ENCODE data around the gene ZNF316. TPM values are rescaled to one million over a fixed set of nuclear protein-coding genes. Genes with fewer than 3 reads are reported as not detected.

The ZNF316 gene
- 8.8 to 14.3 TPM (median 13.4 TPM) in 5 replicates for total RNA-seq (2022; extraction: Qiagen RNA extraction; ENCODE audit: low read depth)

DNA sequence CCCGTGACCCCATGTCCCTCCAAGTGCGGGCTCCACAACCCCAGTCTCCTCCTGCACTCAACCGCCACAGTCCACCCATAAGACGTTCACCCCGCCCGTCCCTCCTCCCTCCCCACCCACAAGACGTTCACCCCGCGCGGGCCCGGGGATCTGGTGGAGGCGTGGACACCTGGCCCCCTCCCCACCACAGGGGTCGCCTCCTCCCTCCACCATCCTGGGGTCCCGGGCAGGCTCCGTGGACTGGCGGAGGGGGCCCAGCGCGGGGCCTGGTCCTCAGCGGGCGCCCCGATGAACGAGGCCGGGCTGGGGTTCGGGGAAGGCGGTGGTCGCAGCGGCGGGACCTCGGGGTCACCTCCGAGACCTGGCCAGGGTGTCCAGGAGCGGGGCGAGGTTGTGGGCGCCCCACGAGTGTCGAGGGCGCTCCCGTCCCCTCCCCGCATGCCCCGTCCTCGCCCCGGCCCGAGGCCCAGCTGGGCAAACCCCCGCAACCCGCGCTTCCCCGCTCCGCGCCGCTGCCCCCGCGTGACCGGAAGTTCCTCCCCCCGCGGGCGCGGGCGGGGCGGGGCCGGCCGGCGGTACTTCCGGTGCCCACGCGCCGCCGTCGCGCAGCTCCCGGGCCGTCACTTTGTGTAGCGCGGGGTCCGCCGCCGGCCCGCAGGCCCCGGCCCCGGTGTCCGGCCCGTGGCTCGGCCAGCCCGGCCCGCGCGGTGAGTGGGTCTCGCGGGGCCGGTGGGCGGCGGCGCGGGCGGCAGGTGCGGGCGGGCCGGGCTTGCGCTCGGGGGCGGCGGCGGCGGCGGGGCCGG lies at the start of gene ZNF316:
Gene ZNF316, plus strand, starts transcription at position 578 of the 803 bp plus-strand sequence. CDS start 5,092 bp downstream, outside the sequence.

DNA sequence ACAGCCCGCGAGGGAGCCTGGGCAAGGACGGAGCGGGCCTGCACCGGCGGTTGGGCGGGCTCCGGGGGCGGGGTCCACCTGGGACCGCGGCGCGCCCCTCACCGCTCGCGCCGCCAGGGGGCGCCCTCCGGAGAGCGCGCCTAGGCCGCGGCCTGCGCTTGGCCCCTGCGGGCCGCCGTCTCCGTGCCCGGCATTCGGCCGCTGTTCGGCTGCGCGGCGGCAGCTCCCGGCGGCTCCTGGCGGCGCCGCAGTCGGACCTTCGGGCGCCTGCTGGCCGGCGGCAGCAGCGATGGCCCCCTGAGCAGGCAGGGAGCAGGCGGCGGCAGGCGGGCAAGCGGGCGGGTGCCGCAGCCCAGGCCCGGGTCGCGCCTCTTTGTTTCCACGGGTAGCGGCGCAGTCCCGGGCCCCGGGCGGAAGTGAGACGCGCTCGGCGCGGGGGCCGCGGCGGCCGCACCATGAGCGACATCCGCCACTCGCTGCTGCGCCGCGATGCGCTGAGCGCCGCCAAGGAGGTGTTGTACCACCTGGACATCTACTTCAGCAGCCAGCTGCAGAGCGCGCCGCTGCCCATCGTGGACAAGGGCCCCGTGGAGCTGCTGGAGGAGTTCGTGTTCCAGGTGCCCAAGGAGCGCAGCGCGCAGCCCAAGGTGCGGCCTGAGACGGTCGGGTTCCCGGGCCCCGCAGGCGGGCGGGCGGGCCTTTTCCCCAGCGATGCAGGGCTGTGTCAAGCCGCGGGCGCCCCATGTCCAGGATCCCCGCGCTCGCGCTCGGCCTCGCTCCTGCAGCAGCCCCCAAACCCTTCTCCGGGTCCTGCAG lies 47.1 kb upstream of the ZNF316 start, which contains the start of gene INTS15:
Gene INTS15, plus strand, starts transcription at position 193 of the 816 bp plus-strand sequence. Its CDS starts 263 bp downstream, at position 456.

DNA sequence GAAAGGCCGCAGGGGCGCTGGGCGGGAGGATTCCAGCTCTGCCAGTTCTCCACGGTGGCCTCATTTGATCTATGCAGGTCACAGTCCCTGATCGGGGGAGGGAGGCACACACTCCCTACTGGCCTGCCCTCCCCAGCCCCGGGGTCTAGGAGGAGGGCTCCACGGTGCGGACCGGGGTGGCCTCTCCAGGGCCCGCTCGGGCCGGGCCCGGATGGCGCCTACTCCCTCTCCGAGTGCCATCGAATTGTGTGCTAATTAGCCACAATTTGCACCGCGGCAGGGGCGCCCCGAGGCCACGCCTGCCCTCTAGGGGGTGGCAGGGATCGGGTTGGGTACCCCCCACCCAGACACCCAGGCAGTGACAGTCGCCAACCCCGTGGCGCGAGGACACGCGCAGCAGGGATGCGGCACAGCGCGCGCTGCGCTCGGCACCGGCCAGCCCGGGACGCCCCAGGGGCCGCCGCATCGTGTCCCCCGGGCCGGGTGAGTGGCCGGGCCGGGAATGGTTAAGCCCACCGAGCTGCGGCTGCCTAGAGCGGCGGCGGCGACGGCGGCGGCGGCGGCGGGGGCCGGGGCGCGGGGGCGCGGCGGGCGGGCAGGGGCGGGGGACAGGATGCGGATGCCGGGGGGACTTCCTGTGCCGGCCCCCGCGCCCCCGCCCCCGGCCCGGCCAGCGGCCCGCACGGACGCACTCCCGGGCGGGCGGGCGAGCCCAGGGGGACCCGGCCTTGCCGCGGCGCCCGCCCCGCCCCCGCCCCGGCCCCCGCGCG lies 22.0 kb upstream of the ZNF316 start, which contains the start of gene ZNF853:
Gene ZNF853, plus strand, starts transcription at position 658 of the 770 bp plus-strand sequence. CDS start 565 bp downstream, outside the sequence.

Other genes with a start within 250 kb of the ZNF316 start
- 20.2 to 26.8 TPM (median 24.8 TPM) in 5 replicates for gene DAGLB, start 189.4 kb upstream of the ZNF316 start, total RNA-seq (2022; extraction: Qiagen RNA extraction; ENCODE audit: low read depth)
- gene KDELR2, start 153.2 kb upstream of the ZNF316 start, total RNA-seq (2022; extraction: Qiagen RNA extraction; ENCODE audit: low read depth): 119 to 151 TPM (median 137 TPM) in 5 replicates
- gene GRID2IP, start 85.9 kb upstream of the ZNF316 start, total RNA-seq (2022; extraction: Qiagen RNA extraction; ENCODE audit: low read depth): 0.03 TPM in 1 of 5 replicates, not detected in the others
- 44.4 to 51.8 TPM (median 49.7 TPM) in 5 replicates for gene ZDHHC4, start 59.9 kb upstream of the ZNF316 start, total RNA-seq (2022; extraction: Qiagen RNA extraction; ENCODE audit: low read depth)
- gene INTS15, start 47.3 kb upstream of the ZNF316 start, total RNA-seq (2022; extraction: Qiagen RNA extraction; ENCODE audit: low read depth): 19.0 to 28.8 TPM (median 24.4 TPM) in 5 replicates
- 1.7 to 2.9 TPM (median 2.5 TPM) in 5 replicates for gene ZNF853, start 21.7 kb upstream of the ZNF316 start, total RNA-seq (2022; extraction: Qiagen RNA extraction; ENCODE audit: low read depth)
- 9.6 to 13.7 TPM (median 11.5 TPM) in 5 replicates for gene ZNF12, start 69.6 kb downstream of the ZNF316 start, total RNA-seq (2022; extraction: Qiagen RNA extraction; ENCODE audit: low read depth)
- 0.06 to 0.09 TPM (median 0.06 TPM) in 3 of 5 replicates, not detected in the others for gene RSPH10B2, start 116.8 kb downstream of the ZNF316 start, total RNA-seq (2022; extraction: Qiagen RNA extraction; ENCODE audit: low read depth)
- 20.9 to 30.5 TPM (median 25.1 TPM) in 5 replicates for gene CCZ1B, start 189.0 kb downstream of the ZNF316 start, total RNA-seq (2022; extraction: Qiagen RNA extraction; ENCODE audit: low read depth)

Data from A549 treated with GW870086 at 1 μM for 4 hours (cell line).